Right ventricle myocardium inferior (tissue), 1 donor: ENCODE results near the gene OR2T2. TPM values are rescaled to one million over a fixed set of nuclear protein-coding genes. Genes with fewer than 3 reads are reported as not detected.
"Not testable (repeated sequence)": the region's sequence is repeated elsewhere in the genome, so short reads cannot be mapped to it uniquely, and the experiment has no call there.

Source experiments
- ATAC-seq: fragments of 200-7000 bp; cut with Tn5 transposase; one replicate; pipeline ENCODE4 v1.9.1; 2020; ENCODE audit warnings: mild to moderate bottlenecking, moderate library complexity
- DNase-seq: peaks from one replicate; pipeline ENCODE4 v3.0.0; 2021; ENCODE audit errors: missing footprints
- intact Hi-C: fragments of 100-400 bp; cut with DNase I; formaldehyde crosslinking; loops from one replicate; pipeline ENCODE4 v1.11.0; 2022
- long read RNA-seq: library from polyadenylated mRNA; unstranded; transcript quantifications from one replicate; pipeline ENCODE4 v2.0.0, GENCODE V29; 2021
- total RNA-seq: library from RNA; stranded (reverse); fragmentation: NEBNext Ultra II Directional; extraction: Animal tissue kit (Norgen Biotek cat#: 25700); gene quantifications from one replicate; pipeline ENCODE4 v1.2.1, GENCODE V29; 2021
- donor health status: DM: no; HTN: yes; CAD: no; lungs with severe emphysema.

Gene OR2T2
- total RNA-seq, result not detected
- long read RNA-seq, result 0 reads

- DNase-seq, intact Hi-C loops, ATAC-seq: not testable (repeated sequence)
Observed at GRCh38 chr1:248445399-248445798, at the start of gene OR2T2. Gene OR2T2 (plus strand): TSS chr1:248445637. CDS start chr1:248452798, 7,161 bp downstream.

- intact Hi-C loops, result no loop called here
- no peak for DNase-seq
- no peak for ATAC-seq
Observed at GRCh38 chr1:248402748-248403147, 42.7 kb upstream of the OR2T2 start, which contains the start of gene OR2T1. Gene OR2T1 (plus strand): TSS chr1:248403048. CDS start chr1:248406148, 3,100 bp downstream.

- intact Hi-C loops, result no loop called here
Observed at GRCh38 chr1:248404024-248404423, 41.4 kb upstream of the OR2T2 start.

GRCh38 chr1:248406721-248407692 lies 38.4 kb upstream of the OR2T2 start:
- intact Hi-C loops, result no loop called here
- ATAC-seq (no peak), DNase-seq (no peak)

More at GRCh38 chr1:248404024-248404423, 41.4 kb upstream of the OR2T2 start:
- no peak for DNase-seq
- ATAC-seq, result no peak

GRCh38 chr1:248416226-248416625 lies 29.2 kb upstream of the OR2T2 start:
- intact Hi-C loops, result no loop called here
- ATAC-seq, result no peak
- DNase-seq, result no peak

- ATAC-seq (no peak), DNase-seq (no peak)
- intact Hi-C loops, result no loop called here
Observed at GRCh38 chr1:248417854-248418253, 27.6 kb upstream of the OR2T2 start.

- ATAC-seq (no peak), DNase-seq (no peak)
- intact Hi-C loops, result no loop called here
Observed at GRCh38 chr1:248421384-248421783, 24.1 kb upstream of the OR2T2 start.

GRCh38 chr1:248427526-248428191 lies 17.8 kb upstream of the OR2T2 start:
- intact Hi-C loops, DNase-seq, ATAC-seq: not testable (repeated sequence)

- intact Hi-C loops, DNase-seq, ATAC-seq: not testable (repeated sequence)
Observed at GRCh38 chr1:248428192-248428533, 17.3 kb upstream of the OR2T2 start.

GRCh38 chr1:248431683-248432082 lies 13.8 kb upstream of the OR2T2 start:
- intact Hi-C loops, result not testable (repeated sequence)

GRCh38 chr1:248432201-248432600 lies 13.2 kb upstream of the OR2T2 start:
- DNase-seq, intact Hi-C loops, ATAC-seq: not testable (repeated sequence)

More at GRCh38 chr1:248431683-248432082, 13.8 kb upstream of the OR2T2 start:
- peak; percentile 11 for DNase-seq
- not testable (repeated sequence) for ATAC-seq

GRCh38 chr1:248433811-248434415 lies 11.5 kb upstream of the OR2T2 start:
- peak; percentile 55 for DNase-seq
- intact Hi-C loops, ATAC-seq: not testable (repeated sequence)

GRCh38 chr1:248434913-248435312 lies 10.5 kb upstream of the OR2T2 start:
- intact Hi-C loops, DNase-seq, ATAC-seq: not testable (repeated sequence)

- intact Hi-C loops, DNase-seq, ATAC-seq: not testable (repeated sequence)
Observed at GRCh38 chr1:248436303-248436702, 9.1 kb upstream of the OR2T2 start.

GRCh38 chr1:248438668-248439067 lies 6.8 kb upstream of the OR2T2 start:
- ATAC-seq, DNase-seq, intact Hi-C loops: not testable (repeated sequence)

- intact Hi-C loops, ATAC-seq: not testable (repeated sequence)
Observed at GRCh38 chr1:248439283-248439682, 6.2 kb upstream of the OR2T2 start.

GRCh38 chr1:248442500-248443277 lies 2.7 kb upstream of the OR2T2 start:
- intact Hi-C loops, DNase-seq, ATAC-seq: not testable (repeated sequence)

More at GRCh38 chr1:248439283-248439682, 6.2 kb upstream of the OR2T2 start:
- DNase-seq, result not testable (repeated sequence)

GRCh38 chr1:248444603-248445002 lies 834 bp upstream of the OR2T2 start:
- intact Hi-C loops, DNase-seq, ATAC-seq: not testable (repeated sequence)
